Vagina (tissue), 2 donors: ENCODE results near the gene SCRN1.

ENCODE experiments used
- POLR2A ChIP-seq, 2 donors: fragments of 450-650 bp; IDR thresholded peaks; one replicate each; pipeline ENCODE4 v1.6.1; 2017; ENCODE audit warnings: antibody characterized with exemption in 2 of 2, mild to moderate bottlenecking in 2 of 2, moderate library complexity in 2 of 2
- TF ChIP-seq, protein P1 (sequence below), 3 experiments: fragments of 450-650 bp in 2 of 3; fragments of 200-600 bp in 1 of 3; sonication (generic) in 1 of 3; IDR thresholded peaks; one replicate each; pipeline ENCODE4 v1.5.1; 2017 to 2019; ENCODE audit warnings: antibody characterized with exemption in 3 of 3, mild to moderate bottlenecking in 2 of 3, moderate library complexity in 2 of 3

DNA sequence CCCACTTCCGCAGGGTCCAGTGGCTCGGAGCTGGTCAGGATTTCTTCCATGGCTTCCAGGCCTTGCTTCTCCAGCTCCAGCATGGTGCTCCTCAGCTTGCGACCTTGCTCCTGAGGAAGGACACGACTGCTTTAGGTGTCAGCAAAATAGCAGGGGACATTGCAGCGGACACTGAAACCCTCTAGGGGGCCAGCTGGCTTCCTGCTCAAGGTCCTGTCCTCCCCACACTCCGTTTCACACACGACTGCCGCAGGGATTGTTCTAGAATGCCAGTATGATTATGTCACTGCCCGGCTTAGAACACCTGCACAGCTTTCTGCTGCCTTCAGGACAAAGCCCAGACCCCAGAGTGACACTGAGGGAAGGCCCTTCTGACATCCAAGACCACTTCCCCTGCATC, 65.6 kb downstream of the SCRN1 start:
- TF ChIP-seq POLR2A (IDR thresholded peaks at IDR 0.05), result no peak
- TF ChIP-seq, protein P1, sequence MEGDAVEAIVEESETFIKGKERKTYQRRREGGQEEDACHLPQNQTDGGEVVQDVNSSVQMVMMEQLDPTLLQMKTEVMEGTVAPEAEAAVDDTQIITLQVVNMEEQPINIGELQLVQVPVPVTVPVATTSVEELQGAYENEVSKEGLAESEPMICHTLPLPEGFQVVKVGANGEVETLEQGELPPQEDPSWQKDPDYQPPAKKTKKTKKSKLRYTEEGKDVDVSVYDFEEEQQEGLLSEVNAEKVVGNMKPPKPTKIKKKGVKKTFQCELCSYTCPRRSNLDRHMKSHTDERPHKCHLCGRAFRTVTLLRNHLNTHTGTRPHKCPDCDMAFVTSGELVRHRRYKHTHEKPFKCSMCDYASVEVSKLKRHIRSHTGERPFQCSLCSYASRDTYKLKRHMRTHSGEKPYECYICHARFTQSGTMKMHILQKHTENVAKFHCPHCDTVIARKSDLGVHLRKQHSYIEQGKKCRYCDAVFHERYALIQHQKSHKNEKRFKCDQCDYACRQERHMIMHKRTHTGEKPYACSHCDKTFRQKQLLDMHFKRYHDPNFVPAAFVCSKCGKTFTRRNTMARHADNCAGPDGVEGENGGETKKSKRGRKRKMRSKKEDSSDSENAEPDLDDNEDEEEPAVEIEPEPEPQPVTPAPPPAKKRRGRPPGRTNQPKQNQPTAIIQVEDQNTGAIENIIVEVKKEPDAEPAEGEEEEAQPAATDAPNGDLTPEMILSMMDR (IDR thresholded peaks at IDR 0.05), result no peak
